Measurements from ENCODE around the gene AUTS2. TPM values are rescaled to one million over a fixed set of nuclear protein-coding genes. Genes with fewer than 3 reads are reported as not detected.

The AUTS2 gene
- total and polyA plus RNA-seq, 4 donors = 4.9 to 24.4 (median 7.0) TPM

DNA sequence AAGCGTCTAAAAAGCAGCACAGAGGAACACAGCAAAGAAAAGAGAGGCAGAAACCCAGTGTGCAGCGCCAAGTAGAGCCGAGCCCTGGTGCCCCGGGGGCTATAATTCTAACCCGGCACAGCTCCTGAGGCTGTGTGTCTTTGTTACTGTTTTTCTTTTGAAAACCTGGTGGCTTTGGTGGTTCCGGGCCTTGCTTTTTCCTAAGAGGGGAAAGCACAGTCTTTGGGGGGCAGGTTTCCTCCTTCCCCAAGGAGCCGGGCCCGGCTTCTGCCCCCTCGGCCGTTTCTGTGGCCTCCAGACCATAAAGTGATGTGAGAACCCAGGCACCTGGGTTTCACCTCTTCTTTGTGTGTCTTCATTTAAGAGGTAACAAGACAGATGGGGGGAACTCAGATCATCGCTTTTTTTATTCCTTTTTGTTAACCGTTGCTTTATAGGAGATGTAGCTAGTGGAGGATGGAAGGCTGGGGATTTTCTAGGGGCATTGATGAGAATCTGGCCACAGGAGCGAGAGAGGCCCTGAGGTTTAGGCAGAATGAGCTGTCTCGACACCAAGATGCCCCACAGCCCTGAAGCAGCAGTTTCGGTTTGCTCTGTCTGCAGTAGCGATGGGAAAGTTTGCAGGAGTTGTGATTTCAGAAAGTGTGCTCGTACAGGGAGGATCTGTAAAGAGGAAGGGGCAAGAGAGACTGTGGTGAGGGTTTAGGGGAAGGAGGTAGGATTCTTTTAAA, 1165.9 kb downstream of the AUTS2 start (continued):
- TF ChIP-seq, protein P1, sequence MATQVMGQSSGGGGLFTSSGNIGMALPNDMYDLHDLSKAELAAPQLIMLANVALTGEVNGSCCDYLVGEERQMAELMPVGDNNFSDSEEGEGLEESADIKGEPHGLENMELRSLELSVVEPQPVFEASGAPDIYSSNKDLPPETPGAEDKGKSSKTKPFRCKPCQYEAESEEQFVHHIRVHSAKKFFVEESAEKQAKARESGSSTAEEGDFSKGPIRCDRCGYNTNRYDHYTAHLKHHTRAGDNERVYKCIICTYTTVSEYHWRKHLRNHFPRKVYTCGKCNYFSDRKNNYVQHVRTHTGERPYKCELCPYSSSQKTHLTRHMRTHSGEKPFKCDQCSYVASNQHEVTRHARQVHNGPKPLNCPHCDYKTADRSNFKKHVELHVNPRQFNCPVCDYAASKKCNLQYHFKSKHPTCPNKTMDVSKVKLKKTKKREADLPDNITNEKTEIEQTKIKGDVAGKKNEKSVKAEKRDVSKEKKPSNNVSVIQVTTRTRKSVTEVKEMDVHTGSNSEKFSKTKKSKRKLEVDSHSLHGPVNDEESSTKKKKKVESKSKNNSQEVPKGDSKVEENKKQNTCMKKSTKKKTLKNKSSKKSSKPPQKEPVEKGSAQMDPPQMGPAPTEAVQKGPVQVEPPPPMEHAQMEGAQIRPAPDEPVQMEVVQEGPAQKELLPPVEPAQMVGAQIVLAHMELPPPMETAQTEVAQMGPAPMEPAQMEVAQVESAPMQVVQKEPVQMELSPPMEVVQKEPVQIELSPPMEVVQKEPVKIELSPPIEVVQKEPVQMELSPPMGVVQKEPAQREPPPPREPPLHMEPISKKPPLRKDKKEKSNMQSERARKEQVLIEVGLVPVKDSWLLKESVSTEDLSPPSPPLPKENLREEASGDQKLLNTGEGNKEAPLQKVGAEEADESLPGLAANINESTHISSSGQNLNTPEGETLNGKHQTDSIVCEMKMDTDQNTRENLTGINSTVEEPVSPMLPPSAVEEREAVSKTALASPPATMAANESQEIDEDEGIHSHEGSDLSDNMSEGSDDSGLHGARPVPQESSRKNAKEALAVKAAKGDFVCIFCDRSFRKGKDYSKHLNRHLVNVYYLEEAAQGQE (IDR thresholded peaks at IDR 0.05) = no peak
- TF ChIP-seq RAD21 (IDR thresholded peaks at IDR 0.05) = no peak
- no peak for TF ChIP-seq YY1 (IDR thresholded peaks at IDR 0.05)
- no peak for TF ChIP-seq GABPA (IDR thresholded peaks at IDR 0.05 in 1 of 2, conservative IDR thresholded peaks at IDR 0.05 in 1 of 2)
- TF ChIP-seq HNF4G (IDR thresholded peaks at IDR 0.05) = no peak

DNA sequence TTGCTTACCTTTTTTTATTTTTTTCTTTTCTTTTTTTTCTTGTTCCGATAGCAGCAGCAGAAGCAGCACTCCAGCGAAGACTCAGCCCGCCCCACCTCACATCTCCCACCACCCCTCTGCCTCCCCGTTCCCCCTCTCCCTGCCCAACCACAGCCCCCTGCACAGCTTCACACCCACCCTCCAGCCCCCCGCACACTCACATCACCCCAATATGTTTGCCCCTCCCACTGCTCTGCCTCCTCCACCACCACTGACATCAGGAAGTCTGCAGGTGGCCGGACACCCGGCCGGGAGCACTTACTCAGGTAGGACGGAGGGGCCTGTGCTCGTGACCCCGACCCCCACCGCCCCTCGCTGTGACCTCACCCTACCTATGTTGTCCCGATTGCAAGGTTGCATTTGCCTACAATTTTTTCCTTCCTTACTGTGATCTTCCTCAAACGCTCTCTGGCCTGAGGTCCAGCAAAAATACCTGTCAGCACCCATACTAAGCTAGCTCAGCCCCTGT, 1166.5 kb downstream of the AUTS2 start:
- Histone ChIP-seq H3K36me3 (ENCODE audit: control insufficient read depth in 4 of 4, insufficient read depth in 3 of 4, low read depth in 1 of 4, low read length in 3 of 4) (peaks cover 2 to 23% (median 10%) of the 10 kb centered on the region in 4 donors), H3K27ac (ENCODE audit: low read depth in 1 of 2, low read length in 2 of 2) (no peak overlapping the region), H3K4me3 (ENCODE audit: low read depth in 1 of 3, low read length in 3 of 3) (no peak overlapping the region), H3K9me3 (ENCODE audit: control insufficient read depth in 4 of 4, low read length in 3 of 4) (no peaks in the 10 kb centered on the region), H3K4me1 (ENCODE audit: control insufficient read depth in 4 of 4, insufficient read depth in 4 of 4, low read length in 3 of 4) (peaks cover 0 to 26% (median 12%) of the 10 kb centered on the region in 4 donors), H3K27me3 (ENCODE audit: control insufficient read depth in 4 of 4, insufficient read depth in 4 of 4, low read length in 3 of 4) (no peaks in the 10 kb centered on the region), H3K9ac (ENCODE audit: low read depth in 1 of 2, low read length in 2 of 2) (no peak overlapping the region)
- no peak for DNase-seq (ENCODE audit: low spot score)
- TF ChIP-seq HNF4A (conservative IDR thresholded peaks at IDR 0.05) = no peak
- TF ChIP-seq RXRA (IDR thresholded peaks at IDR 0.05) = no peak
- TF ChIP-seq, protein P1 (IDR thresholded peaks at IDR 0.05) = no peak
- TF ChIP-seq, protein P2, sequence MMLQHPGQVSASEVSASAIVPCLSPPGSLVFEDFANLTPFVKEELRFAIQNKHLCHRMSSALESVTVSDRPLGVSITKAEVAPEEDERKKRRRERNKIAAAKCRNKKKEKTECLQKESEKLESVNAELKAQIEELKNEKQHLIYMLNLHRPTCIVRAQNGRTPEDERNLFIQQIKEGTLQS (IDR thresholded peaks at IDR 0.05) = no peak
- no peak for TF ChIP-seq NR2F2 (IDR thresholded peaks at IDR 0.05)
- TF ChIP-seq, protein P3, sequence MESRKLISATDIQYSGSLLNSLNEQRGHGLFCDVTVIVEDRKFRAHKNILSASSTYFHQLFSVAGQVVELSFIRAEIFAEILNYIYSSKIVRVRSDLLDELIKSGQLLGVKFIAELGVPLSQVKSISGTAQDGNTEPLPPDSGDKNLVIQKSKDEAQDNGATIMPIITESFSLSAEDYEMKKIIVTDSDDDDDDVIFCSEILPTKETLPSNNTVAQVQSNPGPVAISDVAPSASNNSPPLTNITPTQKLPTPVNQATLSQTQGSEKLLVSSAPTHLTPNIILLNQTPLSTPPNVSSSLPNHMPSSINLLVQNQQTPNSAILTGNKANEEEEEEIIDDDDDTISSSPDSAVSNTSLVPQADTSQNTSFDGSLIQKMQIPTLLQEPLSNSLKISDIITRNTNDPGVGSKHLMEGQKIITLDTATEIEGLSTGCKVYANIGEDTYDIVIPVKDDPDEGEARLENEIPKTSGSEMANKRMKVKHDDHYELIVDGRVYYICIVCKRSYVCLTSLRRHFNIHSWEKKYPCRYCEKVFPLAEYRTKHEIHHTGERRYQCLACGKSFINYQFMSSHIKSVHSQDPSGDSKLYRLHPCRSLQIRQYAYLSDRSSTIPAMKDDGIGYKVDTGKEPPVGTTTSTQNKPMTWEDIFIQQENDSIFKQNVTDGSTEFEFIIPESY (IDR thresholded peaks at IDR 0.05) = no peak
- no peak for TF ChIP-seq FOXA1 (IDR thresholded peaks at IDR 0.05)
- no peak for TF ChIP-seq GABPA (IDR thresholded peaks at IDR 0.05 in 1 of 2, conservative IDR thresholded peaks at IDR 0.05 in 1 of 2)
- TF ChIP-seq YY1 (IDR thresholded peaks at IDR 0.05) = no peak
- no peak for TF ChIP-seq TAF1 (conservative IDR thresholded peaks at IDR 0.05)
- TF ChIP-seq, protein P4, sequence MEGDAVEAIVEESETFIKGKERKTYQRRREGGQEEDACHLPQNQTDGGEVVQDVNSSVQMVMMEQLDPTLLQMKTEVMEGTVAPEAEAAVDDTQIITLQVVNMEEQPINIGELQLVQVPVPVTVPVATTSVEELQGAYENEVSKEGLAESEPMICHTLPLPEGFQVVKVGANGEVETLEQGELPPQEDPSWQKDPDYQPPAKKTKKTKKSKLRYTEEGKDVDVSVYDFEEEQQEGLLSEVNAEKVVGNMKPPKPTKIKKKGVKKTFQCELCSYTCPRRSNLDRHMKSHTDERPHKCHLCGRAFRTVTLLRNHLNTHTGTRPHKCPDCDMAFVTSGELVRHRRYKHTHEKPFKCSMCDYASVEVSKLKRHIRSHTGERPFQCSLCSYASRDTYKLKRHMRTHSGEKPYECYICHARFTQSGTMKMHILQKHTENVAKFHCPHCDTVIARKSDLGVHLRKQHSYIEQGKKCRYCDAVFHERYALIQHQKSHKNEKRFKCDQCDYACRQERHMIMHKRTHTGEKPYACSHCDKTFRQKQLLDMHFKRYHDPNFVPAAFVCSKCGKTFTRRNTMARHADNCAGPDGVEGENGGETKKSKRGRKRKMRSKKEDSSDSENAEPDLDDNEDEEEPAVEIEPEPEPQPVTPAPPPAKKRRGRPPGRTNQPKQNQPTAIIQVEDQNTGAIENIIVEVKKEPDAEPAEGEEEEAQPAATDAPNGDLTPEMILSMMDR (IDR thresholded peaks at IDR 0.05; ENCODE audit: low read depth, low read length, missing input control) = no peak
- no peak for TF ChIP-seq RAD21 (IDR thresholded peaks at IDR 0.05)
- no peak for TF ChIP-seq HNF4G (IDR thresholded peaks at IDR 0.05)
- no peak for TF ChIP-seq FOXA2 (IDR thresholded peaks at IDR 0.05)
- no peak for TF ChIP-seq EGR1 (IDR thresholded peaks at IDR 0.05; ENCODE audit: low read depth in 2 of 2)
- TF ChIP-seq, protein P5, sequence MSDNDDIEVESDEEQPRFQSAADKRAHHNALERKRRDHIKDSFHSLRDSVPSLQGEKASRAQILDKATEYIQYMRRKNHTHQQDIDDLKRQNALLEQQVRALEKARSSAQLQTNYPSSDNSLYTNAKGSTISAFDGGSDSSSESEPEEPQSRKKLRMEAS (IDR thresholded peaks at IDR 0.05) = no peak
- TF ChIP-seq JUND (IDR thresholded peaks at IDR 0.05) = no peak
- TF ChIP-seq SP1 (IDR thresholded peaks at IDR 0.05) = no peak
- WGBS = 97% methylated on average over 15 of the region's 15 CpGs
